ACHN (cell line): ENCODE data around the gene DOCK11.
A peak's percentile ranks its signal among the peaks of the same experiment; 100 is the strongest.

Experiments
- DNase-seq: peaks from one replicate; pipeline ENCODE4 v3.0.0-alpha.2; 2015
- in situ Hi-C: cut with HindIII; loops from 2 replicates; pipeline ENCODE4 v1.10.0; 2017; ENCODE audit warnings: low sequenced_read_pairs, low pct_ligation_motif_present, low pct_unique_long_range_greater_than_20kb

DOCK11 gene

DNA sequence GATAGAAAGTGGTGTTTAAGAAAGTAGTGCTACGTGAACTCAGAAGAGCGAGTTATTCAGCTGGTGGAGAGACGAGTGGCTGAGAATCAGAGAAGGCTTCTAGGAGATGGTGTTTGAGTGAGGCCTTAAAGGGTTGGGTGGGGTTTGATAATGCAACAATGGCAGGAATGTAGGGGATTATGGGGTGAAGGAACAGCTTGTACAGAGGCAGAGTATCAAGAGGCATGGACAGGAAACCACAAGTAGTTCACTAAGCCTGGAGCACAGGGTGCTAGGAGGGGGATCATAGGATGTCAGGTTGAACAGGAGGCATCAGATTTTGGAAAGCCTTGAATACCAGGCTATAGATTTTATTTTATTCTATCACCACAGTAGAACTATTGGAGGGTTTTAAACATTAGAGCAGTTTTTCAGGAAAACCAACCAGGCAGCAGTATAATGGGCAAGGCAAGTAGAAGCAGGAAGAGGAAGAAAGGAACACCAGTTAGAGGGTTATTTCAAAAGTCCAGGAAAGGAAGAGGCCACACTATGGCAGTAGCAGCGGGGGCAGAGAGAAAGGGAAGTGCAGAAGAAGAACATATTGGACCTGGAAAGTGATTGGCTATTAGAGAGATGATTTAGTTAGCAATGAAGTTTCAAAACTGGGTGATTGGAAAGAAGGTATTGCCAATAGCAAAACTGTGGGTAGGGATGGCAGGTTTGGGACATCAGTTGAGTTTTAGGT is 99.2 kb downstream of the DOCK11 start:
- in situ Hi-C loops = no loop called here
- DNase-seq = no peak

DNA sequence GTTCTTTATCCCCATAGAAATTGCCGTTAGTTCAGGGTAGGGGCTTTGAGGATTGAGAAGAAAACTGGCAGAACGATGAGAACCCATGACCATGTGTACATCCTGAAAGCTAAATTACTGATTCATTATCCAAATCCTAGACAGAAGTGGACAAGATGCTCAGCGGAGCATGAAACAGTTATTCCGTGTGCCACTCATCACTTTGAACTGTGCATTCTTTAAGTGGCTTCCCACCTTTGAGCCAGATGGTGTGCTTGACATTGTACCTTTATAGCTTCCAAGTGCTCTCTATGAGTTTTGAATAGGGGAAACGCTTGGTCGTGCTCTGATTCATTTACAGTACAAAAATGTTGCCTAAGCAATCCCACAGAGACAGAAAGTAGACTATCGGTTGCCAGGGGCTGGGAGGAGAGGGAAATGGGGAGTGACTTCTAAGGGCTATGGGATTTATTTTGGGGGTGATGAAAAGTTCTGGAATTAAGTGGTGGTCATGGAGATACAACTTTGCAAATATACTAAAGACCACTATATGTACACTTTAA is 100.0 kb downstream of the DOCK11 start:
- DNase-seq = no peak
- in situ Hi-C loops = no loop called here

DNA sequence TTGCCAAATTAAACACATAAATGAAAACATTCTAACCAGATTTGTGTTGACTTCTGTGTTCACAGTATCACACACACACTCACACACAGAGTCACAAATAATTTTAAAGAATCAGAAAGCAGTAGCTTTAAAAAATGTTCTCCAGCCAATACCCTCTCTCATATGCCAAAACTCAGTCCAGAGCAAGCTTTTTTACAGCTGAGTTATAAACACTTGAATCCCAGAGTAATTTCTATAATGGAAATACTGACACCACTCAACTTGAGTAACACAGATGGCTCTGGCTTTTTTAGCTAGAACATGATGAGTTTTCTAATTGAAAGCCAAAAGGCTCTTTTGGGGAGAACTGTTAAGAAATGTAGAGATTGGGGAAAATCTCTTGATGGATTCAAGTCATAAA is 100.8 kb downstream of the DOCK11 start:
- DNase-seq = no peak
- in situ Hi-C loops = no loop called here

GRCh38 chrX:118603981-118604380 is 108.4 kb downstream of the DOCK11 start:
- peak; percentile 57 for DNase-seq
- in situ Hi-C loops = no loop called here

DNA sequence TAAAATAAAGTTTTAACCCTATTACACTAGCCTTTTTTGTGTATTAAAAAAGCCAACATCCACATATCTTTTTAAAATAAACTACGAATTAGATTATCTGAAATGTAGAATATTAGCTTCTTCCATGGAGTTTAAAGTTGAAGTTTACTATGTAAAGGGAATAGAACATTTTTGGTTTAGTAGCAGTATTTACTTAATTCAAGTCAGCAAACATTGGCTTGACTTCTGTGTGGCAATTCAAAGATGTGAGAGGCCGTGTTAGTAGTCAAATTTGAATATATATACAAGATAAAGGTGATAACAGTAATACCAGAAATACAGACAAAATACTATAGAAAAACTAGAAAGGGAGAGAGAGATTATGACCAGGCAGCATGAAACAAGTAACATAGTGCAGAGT is 116.7 kb downstream of the DOCK11 start:
- no peak for DNase-seq
- in situ Hi-C loops = no loop called here

DNA sequence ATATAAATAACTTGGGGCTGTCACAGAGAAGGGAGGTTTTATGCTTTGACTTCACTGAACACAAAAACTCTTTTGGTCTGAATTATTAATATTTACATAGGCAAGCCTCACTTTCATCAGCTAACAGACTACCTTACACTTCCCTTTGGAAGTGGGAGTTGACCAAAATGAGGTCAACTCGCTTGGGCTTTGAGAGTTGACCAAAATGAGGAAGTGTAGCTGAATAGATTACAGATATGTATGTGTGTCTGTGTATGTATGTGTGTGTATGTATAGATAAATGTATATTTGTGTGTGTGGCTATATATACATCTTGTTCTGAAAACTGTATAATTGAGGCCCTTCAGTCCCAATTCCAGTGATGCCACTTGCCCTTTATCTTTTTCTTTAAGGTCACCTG is 118.5 kb downstream of the DOCK11 start:
- in situ Hi-C loops = no loop called here
- no peak for DNase-seq

DNA sequence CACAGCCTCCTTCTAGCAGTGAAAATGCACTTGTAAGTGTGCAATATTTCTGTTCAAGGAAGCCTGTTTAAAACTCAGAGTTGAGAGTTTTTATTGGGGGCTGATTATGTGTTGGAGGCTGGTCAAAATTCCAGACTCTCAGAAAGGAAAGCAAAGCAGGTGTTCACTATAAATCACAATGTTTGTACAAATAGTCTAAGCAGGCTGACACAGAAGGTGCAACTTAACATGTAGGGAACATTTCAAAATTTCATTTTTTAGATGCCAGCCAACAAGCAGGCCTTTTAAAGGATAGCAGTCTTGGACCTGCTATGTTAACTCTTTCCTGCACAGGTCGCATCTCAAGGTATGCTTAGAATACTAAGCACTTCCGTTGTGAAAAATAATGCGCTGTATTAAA is 119.5 kb downstream of the DOCK11 start:
- DNase-seq = no peak
- in situ Hi-C loops = no loop called here

DNA sequence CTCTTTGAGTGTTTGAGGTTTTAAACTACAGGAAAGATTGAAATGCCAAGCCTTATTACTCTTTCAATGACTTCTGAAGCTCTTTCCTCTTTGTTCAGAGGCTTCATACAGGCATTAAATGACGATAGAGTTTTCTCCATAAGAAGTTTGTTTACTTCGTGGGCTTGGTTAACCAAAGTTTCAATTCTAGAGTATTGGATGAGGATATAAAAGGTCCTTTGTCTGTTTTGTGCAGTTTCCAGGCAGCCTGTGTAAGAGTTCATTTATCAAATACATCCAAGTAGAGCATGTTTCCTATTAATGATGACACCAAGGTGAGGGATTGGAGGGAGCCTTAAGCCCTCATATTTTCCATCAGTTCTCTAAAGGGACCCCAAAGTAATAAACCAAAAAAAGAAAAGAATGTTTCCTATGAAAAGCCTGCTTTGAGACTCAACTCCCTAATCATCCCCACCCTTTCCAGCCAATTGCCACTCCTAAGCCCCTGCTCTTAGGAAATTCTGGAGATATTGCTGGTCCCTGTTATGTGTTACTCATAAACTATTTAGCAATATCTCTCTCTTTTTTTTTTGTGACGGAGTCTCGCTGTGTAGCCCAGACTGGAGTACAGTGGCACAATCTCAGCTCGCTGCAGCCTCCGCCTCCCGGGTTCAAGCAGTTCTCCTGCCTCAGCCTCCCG is 125.6 kb downstream of the DOCK11 start:
- in situ Hi-C loops = no loop called here
- DNase-seq = no peak

GRCh38 chrX:118623062-118623461 is 127.4 kb downstream of the DOCK11 start:
- in situ Hi-C loops = no loop called here
- no peak for DNase-seq

DNA sequence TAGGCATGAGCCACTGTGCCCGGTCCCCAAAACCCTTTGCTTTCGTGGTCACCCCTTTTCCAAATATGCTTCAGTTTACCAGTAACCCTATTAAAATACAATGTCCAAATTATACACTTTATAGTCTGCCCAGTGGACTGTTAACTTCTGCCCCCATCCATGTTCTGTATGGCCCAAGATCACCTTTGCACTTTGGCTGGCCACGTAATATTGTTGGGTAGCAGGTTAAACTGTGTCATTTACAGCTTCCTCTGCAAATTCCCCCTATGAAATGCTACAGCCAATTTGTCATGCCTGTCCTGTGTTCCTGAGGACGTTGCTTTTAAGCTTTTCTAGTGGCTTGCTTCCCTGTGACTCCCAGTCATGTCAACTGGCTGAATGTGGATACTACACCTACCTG is 130.7 kb downstream of the DOCK11 start:
- no peak for DNase-seq
- in situ Hi-C loops = loop anchor here (25.0 kb wide), 1 partner anchor 186 kb away; the partner anchor contains the start of gene ZCCHC12

DNA sequence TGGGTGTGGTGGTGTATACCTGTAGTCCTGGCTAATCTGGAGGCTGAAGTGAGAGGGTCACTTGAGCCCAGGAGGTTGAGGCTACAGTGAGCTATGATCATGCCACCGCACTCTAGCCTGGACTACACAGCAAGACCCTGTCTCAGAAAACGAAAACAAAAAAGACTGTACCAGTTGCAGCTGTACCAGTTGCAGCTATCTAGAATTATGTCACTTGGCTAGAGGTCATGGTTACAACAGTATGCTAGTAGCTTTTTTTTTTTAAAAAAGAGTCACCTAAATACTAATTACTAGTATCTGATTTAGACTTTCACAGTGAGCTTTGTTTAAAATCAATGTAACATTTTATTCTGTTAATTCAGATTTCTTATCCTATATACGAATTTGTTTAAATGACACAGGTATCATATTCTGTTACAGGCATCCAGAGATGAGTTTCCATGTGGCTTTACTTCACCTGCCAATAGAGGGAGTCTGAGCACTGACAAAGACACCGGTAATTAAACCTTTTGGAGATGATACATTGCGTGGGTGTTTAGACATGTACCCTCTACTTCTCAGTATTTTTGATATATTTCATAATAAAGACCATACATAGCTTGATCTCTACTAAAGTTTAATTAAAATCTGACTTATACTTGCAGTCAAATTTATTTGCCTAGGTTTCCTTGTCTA is 131.6 kb downstream of the DOCK11 start:
- DNase-seq = peak; percentile 0

DNA sequence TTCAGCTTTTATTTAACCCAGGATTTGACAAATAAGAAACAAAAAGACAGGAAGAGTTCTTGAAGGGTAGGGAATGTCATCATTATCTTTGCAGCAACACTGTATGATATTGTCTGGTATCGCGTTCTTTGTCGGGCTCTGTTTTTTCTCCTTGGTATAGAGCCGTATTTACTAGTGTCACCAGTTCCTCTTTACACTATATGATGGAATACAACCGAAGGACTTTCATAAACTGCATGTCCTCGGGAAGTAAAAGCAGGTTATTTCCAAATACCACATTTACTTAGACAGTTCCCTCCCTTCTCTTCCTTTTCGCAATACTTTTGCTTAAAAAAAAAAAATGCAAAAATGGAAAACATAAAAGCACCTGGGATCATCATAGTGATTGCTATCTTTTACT is 135.2 kb downstream of the DOCK11 start:
- in situ Hi-C loops = loop anchor here (25.0 kb wide), 1 partner anchor 181 kb away; the partner anchor contains the start of gene ZCCHC12
- DNase-seq = no peak

More for the DNA sequence above, 131.6 kb downstream of the DOCK11 start:
- in situ Hi-C loops = loop anchor here (25.0 kb wide), 1 partner anchor 185 kb away; the partner anchor contains the start of gene ZCCHC12

GRCh38 chrX:118631586-118631985 is 136.0 kb downstream of the DOCK11 start:
- DNase-seq = no peak
- in situ Hi-C loops = loop anchor here (25.0 kb wide), 1 partner anchor 181 kb away; the partner anchor contains the start of gene ZCCHC12

DNA sequence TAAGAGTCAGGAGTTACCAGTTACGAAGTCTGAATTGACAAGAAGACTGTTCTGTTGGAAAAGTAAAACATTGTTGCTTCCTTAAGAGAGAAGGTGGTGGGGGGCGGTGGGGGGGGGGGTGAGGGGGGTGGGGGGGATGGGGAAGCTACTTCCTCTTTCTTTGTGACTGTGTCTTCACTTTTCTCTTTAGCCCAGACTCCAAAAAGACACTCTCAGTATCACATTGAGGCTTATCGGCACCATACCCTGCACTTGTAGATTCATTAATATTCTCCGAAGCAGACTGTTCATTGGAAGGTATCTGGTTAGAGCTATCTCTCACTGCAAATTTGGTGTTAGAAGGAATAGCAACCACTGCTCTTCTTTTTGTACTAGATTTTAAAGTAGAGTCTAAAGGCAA is 137.2 kb downstream of the DOCK11 start:
- DNase-seq = no peak
- in situ Hi-C loops = loop anchor here (25.0 kb wide), 1 partner anchor 179 kb away; the partner anchor contains the start of gene ZCCHC12

- no peak for DNase-seq
- in situ Hi-C loops = loop anchor here (25.0 kb wide), 1 partner anchor 179 kb away; the partner anchor contains the start of gene ZCCHC12
These were observed 137.9 kb downstream of the DOCK11 start for GRCh38 chrX:118633530-118633929.

- in situ Hi-C loops = loop anchor here (25.0 kb wide), 1 partner anchor 178 kb away; the partner anchor contains the start of gene ZCCHC12
- no peak for DNase-seq
These were observed 138.7 kb downstream of the DOCK11 start for GRCh38 chrX:118634336-118634735.

DNA sequence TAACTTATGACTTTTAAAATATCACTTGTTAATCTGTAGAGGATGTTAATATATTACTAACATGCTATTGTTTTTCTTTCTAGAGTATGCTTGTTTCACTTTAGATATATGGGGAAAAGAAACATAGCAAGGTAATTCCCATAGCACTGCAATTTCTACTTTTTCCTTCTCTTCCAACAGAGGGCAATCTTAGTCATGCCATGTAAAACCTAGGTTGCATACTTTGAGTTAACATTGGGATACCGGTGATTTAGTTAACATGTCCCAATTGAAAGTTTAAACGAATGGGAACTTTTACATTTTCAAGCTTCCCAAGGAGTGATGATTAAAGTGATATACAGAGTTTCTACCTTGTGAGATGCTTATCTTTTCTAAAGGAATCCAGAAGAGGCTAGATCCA is 142.4 kb downstream of the DOCK11 start:
- in situ Hi-C loops = loop anchor here (25.0 kb wide), 1 partner anchor 174 kb away; the partner anchor contains the start of gene ZCCHC12
- peak; percentile 9 for DNase-seq

GRCh38 chrX:118644378-118644777 is 148.8 kb downstream of the DOCK11 start:
- in situ Hi-C loops = loop anchor here (25.0 kb wide), 1 partner anchor 168 kb away; the partner anchor contains the start of gene ZCCHC12
- DNase-seq = peak; percentile 29

- DNase-seq = no peak
- in situ Hi-C loops = no loop called here
These were observed 157.1 kb downstream of the DOCK11 start for GRCh38 chrX:118652717-118653116.
